T-helper 2 cell treated with Interferon-gamma antibody and Interleukin-4, amounts not matched to agents 5 μg/mL and 100 μg/mL, for 36 hours (primary cell): ENCODE data around the gene SPNS1.

Experiments used
- DNase-seq: peaks from one replicate; pipeline ENCODE4 v3.0.0; 2021; ENCODE audit warnings: low spot score
- H3K27ac Mint-ChIP-seq: one replicate; pipeline ENCODE4 v1.8.0; 2021; ENCODE audit warnings: mild to moderate bottlenecking, mixed read lengths
- H3K27me3 Mint-ChIP-seq: one replicate; pipeline ENCODE4 v1.8.0; 2021; ENCODE audit warnings: low read depth, mixed read lengths
- H3K36me3 Mint-ChIP-seq: one replicate; pipeline ENCODE4 v1.8.0; 2021; ENCODE audit warnings: low read depth, mixed read lengths
- H3K4me1 Mint-ChIP-seq: one replicate; pipeline ENCODE4 v1.8.0; 2021; ENCODE audit warnings: low read depth, mixed read lengths
- H3K4me3 Mint-ChIP-seq: one replicate; pipeline ENCODE4 v1.8.0; 2022; ENCODE audit warnings: mild to moderate bottlenecking, moderate library complexity, mixed read lengths
- H3K9me3 Mint-ChIP-seq: one replicate; pipeline ENCODE4 v1.8.0; 2021; ENCODE audit warnings: mixed read lengths

Gene SPNS1

GRCh38 chr16:29011851-29012250 lies 37.3 kb downstream of the SPNS1 start:
- DNase-seq: no peak
- H3K4me3 Mint-ChIP-seq: no peak overlapping the region
- peaks cover 5% of the 10 kb centered on the region for H3K9me3 Mint-ChIP-seq
- no peaks in the 10 kb centered on the region for H3K27me3 Mint-ChIP-seq
- H3K4me1 Mint-ChIP-seq: peaks cover 56% of the 10 kb centered on the region
- H3K36me3 Mint-ChIP-seq: no peaks in the 10 kb centered on the region
- peak overlapping the region; percentile 94 for H3K27ac Mint-ChIP-seq

DNA sequence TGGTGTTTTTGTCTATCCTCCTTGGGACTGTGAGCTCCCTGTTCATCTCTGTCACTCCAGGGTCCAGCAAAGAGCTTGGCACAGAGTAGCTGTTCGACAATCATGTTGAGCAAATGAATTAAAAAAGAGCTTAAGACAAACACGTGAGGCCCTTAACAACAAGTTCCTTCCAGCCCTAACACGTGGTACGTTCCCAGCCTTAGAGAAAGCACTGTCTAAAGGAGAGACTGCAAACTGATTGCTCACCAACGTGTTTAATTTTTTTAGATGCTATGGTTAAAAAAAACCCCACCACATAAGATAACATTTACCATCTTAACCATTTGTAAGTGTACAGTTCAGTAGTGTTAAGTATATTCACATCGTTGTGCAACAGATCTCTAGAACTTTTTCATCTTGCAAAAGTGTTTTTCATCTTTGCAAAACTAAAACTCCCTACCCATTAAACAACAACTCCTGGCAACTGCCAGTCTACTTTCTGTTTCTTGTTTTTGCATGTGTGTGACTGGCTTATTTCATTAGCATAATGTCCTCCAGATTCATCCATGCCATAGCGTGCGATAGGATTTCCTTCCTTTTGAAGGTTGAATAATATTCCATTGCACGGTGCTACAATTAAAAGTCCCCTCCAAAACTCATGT lies 38.5 kb downstream of the SPNS1 start:
- peaks cover 5% of the 10 kb centered on the region for H3K9me3 Mint-ChIP-seq
- H3K4me1 Mint-ChIP-seq: peaks cover 48% of the 10 kb centered on the region
- peak; percentile 37 for DNase-seq
- H3K36me3 Mint-ChIP-seq: no peaks in the 10 kb centered on the region
- peak overlapping the region; percentile 94 for H3K27ac Mint-ChIP-seq
- H3K27me3 Mint-ChIP-seq: no peaks in the 10 kb centered on the region
- H3K4me3 Mint-ChIP-seq: peak overlapping the region; percentile 52

GRCh38 chr16:29014561-29015069 lies 40.0 kb downstream of the SPNS1 start:
- Mint-ChIP-seq H3K4me3 (no peak overlapping the region), H3K9me3 (peaks cover 5% of the 10 kb centered on the region), H3K36me3 (no peaks in the 10 kb centered on the region), H3K27ac (peak overlapping the region; percentile 79), H3K4me1 (peaks cover 38% of the 10 kb centered on the region), H3K27me3 (no peaks in the 10 kb centered on the region)
- no peak for DNase-seq

DNA sequence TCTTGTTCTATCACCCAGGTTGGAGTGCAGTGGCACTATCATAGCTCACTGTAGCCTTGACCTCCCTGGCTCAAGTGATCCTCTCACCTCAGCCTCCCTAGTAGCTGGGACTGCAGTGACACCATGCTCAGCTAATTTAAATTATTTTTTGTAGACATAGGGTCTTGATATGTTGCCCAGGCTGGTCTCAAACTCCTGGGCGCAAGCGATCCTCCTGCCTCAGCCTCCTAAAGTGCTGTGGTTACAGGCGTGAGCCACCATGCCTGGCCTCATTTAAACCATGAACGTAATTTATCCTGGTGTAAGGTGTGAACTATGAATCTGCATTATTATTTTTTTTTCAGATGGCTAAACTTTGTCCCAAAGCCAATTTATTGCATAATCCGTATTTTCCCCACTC lies 47.6 kb downstream of the SPNS1 start:
- Mint-ChIP-seq H3K27me3 (no peaks in the 10 kb centered on the region), H3K4me1 (peaks cover 35% of the 10 kb centered on the region), H3K4me3 (no peak overlapping the region), H3K27ac (no peak overlapping the region), H3K36me3 (no peaks in the 10 kb centered on the region), H3K9me3 (no peaks in the 10 kb centered on the region)
- DNase-seq: no peak

DNA sequence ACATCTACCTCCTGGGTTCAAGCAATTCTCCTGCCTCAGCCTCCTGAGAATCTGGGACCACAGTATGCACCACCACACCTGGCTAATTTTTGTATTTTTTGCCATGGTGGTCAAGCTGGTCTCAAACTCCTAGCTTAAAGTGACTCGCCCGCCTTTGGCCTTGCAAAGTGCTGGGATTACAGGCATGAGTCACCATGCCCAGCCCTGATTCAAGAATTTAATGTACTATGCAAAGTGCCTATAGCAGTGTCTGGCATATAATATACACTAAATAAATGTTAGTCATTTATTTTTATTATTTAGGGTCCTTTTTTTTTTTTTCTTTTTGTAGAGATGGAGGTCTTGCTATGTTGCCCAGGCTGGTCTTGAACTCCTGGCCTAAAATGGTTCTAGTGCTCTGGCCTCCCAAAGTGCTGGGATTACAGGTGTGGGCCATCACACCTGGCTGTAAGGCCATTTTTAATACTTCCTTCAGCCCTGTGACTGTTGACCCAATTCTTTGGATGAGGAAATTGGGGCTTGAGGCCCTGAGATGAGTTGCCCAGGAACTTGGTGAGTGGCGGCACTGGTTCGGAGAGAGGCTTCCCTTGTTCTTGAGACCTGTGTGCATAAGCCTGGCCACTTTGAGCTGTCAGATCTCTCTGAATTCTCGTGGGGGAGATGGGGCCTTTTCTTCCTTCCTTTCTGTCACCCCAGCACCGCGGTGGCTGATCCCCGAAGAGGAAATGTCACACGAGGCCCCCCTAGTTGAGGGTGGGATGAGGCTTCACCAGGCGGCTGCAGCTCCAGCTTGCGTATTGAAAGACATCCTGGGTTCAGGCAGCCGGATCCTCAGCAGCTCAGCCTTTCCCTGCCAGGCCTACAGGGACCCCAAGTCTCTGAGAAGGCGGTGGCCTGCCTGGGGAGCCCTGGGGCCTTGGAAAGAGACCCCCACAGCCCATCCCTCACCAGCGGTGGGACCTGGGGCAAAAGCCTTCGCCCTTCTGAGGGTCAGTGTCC lies 49.0 kb downstream of the SPNS1 start:
- Mint-ChIP-seq H3K4me1 (peaks cover 37% of the 10 kb centered on the region), H3K27ac (peak overlapping the region; percentile 80), H3K9me3 (no peaks in the 10 kb centered on the region), H3K27me3 (no peaks in the 10 kb centered on the region), H3K36me3 (no peaks in the 10 kb centered on the region), H3K4me3 (peak overlapping the region; percentile 46)
- DNase-seq: no peak

- Mint-ChIP-seq H3K27me3 (no peaks in the 10 kb centered on the region), H3K27ac (peak overlapping the region; percentile 80), H3K9me3 (no peaks in the 10 kb centered on the region), H3K36me3 (no peaks in the 10 kb centered on the region), H3K4me1 (peaks cover 44% of the 10 kb centered on the region), H3K4me3 (peak overlapping the region; percentile 46)
- DNase-seq: no peak
These were observed 49.7 kb downstream of the SPNS1 start for GRCh38 chr16:29024278-29024677.

GRCh38 chr16:29025218-29025617 lies 50.6 kb downstream of the SPNS1 start:
- Mint-ChIP-seq H3K27ac (peak overlapping the region; percentile 81), H3K36me3 (no peaks in the 10 kb centered on the region), H3K4me3 (no peak overlapping the region), H3K4me1 (peaks cover 46% of the 10 kb centered on the region), H3K9me3 (no peaks in the 10 kb centered on the region), H3K27me3 (no peaks in the 10 kb centered on the region)
- no peak for DNase-seq

- Mint-ChIP-seq H3K27me3 (no peaks in the 10 kb centered on the region), H3K36me3 (no peaks in the 10 kb centered on the region), H3K27ac (peak overlapping the region; percentile 81), H3K4me1 (peaks cover 44% of the 10 kb centered on the region), H3K9me3 (no peaks in the 10 kb centered on the region), H3K4me3 (no peak overlapping the region)
- DNase-seq: no peak
These were observed 51.2 kb downstream of the SPNS1 start for GRCh38 chr16:29025735-29026134.

DNA sequence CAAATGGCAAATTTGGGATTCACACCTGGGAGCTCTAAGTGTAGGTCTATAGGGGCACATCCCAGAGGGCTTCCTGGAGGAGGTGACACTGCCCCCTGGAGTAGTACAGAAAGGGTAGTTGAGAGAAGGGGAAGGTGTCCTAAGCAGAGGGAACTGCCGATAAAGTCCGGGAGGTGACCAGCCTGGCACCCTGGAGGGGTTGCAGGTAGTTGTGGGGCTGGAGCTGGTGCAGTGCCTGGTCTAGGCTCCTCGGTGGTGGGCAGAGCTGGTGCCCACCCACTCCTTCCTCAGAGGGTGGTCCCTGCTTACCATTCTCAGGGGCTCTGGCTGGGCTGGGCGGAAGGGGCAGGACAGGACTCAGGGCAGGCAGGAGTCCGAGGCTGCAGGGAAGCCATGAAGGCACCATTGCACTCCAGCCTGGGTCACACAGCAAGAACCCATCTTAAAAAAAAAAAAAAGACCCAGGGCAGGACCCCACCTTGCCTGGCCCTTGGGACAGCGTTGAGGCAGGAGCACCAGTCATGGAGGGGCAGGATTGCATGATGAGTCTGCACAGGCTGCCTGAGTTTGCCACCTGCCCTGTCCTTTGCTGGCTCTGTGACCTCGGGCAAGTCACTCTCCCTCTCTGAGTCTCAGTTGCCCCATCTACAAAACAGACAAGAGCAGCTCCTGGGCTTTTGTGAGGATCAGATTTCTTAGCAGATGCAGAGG lies 54.0 kb downstream of the SPNS1 start:
- peaks cover 32% of the 10 kb centered on the region for H3K4me1 Mint-ChIP-seq
- no peak for DNase-seq
- H3K4me3 Mint-ChIP-seq: no peak overlapping the region
- no peaks in the 10 kb centered on the region for H3K36me3 Mint-ChIP-seq
- peak overlapping the region; percentile 74 for H3K27ac Mint-ChIP-seq
- H3K27me3 Mint-ChIP-seq: no peaks in the 10 kb centered on the region
- H3K9me3 Mint-ChIP-seq: no peaks in the 10 kb centered on the region

DNA sequence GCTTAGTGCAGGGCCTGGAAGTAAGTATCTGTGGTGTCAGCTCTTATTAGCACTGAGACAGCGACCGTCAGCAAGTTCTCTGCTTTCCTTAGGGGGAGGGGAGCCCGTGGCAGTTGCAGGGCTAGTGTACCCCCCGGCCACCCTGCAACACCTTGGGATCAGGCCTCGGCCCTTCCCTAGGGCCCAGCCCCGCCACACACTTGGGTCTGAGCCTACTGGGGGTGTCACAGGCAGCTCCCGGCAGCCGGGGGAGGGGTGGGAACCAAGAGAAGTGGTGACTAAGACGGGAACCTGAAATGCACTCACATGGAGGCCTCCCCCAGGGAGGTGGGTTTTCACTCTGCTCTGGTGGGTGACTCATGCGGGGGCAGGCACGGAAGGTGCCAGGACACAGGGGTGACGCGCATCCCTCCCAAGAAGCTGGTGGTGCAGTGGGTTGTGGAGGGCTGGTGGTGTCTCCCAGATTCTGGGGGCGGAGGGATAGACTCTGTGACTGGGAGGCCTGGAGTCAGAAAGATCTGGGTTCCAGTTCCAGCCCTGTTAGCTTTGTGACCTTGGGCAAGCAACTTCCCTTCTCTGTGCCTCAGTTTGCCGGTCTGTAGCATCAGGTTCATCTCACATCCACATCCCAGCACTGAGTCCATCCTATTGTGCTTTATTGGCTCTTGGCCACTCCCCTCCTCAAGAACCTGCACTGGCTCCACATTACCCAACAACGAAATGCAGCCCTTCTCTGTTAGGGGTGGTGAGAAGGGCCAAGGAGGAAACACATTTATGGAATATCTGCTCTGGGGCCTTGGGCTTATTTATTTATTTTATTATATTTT lies 54.8 kb downstream of the SPNS1 start:
- no peaks in the 10 kb centered on the region for H3K27me3 Mint-ChIP-seq
- H3K27ac Mint-ChIP-seq: peak overlapping the region; percentile 74
- H3K9me3 Mint-ChIP-seq: no peaks in the 10 kb centered on the region
- H3K4me3 Mint-ChIP-seq: peak overlapping the region; percentile 18
- peak; percentile 93 for DNase-seq
- no peaks in the 10 kb centered on the region for H3K36me3 Mint-ChIP-seq
- peaks cover 26% of the 10 kb centered on the region for H3K4me1 Mint-ChIP-seq

- DNase-seq: no peak
- no peaks in the 10 kb centered on the region for H3K27me3 Mint-ChIP-seq
- no peaks in the 10 kb centered on the region for H3K36me3 Mint-ChIP-seq
- no peak overlapping the region for H3K4me3 Mint-ChIP-seq
- peak overlapping the region; percentile 45 for H3K27ac Mint-ChIP-seq
- H3K9me3 Mint-ChIP-seq: no peaks in the 10 kb centered on the region
- H3K4me1 Mint-ChIP-seq: peaks cover 20% of the 10 kb centered on the region
These were observed 55.7 kb downstream of the SPNS1 start for GRCh38 chr16:29030086-29030840.
